Measurements from ENCODE around the gene LHX3.

GRCh38 chr9:136218673-136219072, 13.7 kb upstream of the LHX3 start:
- TF ChIP-seq CTCF (IDR thresholded peaks at IDR 0.05; ENCODE audit: low read depth, low read length) = no peak
- no peak for TF ChIP-seq POLR2A (IDR thresholded peaks at IDR 0.05; ENCODE audit: extremely low read depth, insufficient read length)
- no peak for TF ChIP-seq MAX (IDR thresholded peaks at IDR 0.05; ENCODE audit: low read depth, low read length)
- TF ChIP-seq MYC (IDR thresholded peaks at IDR 0.05; ENCODE audit: low read depth, low read length) = no peak

All from NB4 (cell line).